HG03558 (cell line): ENCODE data around the gene DUOXA2.

Experiments used
- ATAC-seq: cut with Tn5 transposase; IDR thresholded peaks from one replicate; pipeline ENCODE4 v1.9.1; 2021; ENCODE audit warnings: moderate number of reproducible peaks; ENCODE audit not compliant: unreplicated experiment; ENCODE audit errors: extremely low read depth

Gene DUOXA2

DNA sequence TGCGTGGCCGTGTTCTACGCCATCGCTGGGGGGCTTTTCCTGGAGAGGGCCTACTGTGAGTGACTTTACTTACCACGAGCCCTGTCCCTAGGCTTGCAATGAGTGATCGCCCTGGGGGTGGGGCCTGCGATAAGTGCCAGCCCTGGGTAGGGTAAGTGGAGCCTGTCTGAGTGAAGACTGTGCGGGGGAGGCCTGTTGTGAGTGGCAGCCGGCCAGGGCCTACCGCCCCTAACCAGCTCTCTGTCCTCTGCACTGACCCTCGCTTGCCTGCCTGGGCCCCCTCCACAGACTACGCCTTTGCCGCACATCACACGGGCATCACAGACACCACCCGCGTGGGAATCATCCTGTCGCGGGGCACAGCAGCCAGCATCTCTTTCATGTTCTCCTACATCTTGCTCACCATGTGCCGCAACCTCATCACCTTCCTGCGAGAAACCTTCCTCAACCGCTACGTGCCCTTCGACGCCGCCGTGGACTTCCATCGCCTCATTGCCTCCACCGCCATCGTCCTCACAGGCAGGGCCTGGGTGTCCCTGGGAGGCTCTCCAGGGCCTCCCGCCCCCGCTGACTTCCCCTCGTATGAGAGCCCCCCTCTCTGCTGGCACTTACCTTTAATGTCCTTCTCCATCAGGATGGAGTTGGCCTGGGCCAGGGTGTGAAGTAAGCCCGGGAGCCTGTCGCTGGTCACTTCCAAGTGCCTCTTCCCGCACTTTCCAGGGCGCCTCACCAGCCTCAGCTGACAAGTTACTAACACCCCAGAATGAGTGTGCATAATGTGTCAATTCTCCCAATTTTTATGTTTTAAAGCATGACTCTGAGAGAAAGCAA lies 38.1 kb downstream of the DUOXA2 start:
- no peak for ATAC-seq

DNA sequence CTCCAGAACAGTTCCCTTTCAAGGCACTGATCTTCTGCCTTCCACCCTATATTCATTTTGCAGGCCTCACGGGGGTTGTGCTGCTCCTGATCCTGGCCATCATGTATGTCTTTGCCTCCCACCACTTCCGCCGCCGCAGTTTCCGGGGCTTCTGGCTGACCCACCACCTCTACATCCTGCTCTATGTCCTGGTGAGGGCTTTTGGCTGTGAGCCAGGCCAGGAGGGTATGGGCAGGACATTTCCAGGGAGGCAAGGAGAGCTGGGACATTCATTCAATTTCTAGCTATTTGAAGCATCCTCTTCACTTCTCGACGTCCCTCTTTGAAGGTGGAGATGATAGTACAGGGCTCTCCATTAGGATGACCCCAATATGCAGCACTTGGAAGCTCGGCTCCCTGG lies 41.6 kb downstream of the DUOXA2 start:
- ATAC-seq, result no peak

DNA sequence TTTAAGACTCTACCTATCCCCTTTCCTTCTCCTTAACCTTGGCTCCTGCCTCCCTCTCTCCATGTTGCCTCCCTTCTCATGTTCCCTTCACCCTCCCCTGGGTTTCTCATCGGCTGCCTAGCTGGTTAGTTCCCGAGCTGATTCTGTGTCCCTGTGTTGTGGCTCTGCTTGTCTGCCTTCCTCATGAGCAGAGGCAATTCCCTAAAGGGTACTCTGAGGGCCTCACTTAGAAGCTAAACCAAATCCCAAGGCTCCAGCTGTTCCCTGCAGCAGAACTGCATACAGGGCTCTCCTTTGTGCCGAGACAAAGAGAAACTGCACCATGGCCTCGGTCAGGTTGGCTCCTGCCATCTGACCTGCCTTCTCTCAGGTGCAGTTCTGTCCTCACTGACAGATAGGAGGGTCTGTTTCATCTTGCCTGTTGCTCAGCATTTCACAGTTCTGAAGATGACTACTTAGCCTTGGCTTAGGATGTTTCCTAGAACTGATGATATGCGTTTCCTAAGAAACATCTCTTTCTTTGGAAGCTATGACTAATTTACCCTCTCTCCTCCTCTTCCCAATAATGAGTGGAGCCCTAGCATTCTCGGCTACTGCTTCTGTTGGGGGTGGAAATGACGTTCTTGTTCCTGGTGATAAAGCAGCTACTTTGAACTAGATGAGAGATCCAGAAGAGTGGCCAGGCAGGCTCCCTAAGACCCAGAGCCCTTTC lies 42.8 kb downstream of the DUOXA2 start:
- no peak for ATAC-seq

DNA sequence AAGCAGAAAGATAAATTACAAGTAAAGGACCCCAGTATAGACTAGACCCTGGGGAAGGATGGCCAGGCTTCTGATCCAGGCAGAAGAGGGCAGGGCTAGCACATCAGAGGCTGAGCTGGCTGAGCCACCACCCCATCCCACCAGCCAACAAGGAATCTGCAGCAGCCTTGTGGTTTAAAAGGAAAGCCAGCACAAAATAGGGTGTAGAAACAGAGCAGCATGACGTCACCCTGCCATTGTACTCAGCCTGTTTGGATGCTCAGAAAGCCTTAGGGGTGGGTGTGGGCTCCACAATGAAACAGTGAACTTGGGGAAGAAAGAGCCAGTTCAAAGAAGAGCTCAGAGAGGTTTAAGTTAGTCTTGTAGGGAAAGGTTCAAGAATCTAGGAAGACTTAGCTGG lies 43.8 kb downstream of the DUOXA2 start:
- ATAC-seq, result no peak

DNA sequence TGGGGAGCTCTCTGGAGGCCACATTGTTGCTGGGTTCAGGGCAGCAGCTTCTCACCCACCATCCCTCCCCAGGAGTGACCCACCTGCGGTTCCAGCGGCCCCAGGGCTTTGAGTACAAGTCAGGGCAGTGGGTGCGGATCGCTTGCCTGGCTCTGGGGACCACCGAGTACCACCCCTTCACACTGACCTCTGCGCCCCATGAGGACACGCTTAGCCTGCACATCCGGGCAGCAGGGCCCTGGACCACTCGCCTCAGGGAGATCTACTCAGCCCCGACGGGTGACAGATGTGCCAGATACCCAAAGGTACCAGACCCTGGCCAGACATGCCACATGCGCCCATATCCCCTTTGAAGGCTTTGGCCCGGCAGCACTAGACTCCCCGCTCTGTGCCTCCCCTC lies 47.5 kb downstream of the DUOXA2 start:
- no peak for ATAC-seq

DNA sequence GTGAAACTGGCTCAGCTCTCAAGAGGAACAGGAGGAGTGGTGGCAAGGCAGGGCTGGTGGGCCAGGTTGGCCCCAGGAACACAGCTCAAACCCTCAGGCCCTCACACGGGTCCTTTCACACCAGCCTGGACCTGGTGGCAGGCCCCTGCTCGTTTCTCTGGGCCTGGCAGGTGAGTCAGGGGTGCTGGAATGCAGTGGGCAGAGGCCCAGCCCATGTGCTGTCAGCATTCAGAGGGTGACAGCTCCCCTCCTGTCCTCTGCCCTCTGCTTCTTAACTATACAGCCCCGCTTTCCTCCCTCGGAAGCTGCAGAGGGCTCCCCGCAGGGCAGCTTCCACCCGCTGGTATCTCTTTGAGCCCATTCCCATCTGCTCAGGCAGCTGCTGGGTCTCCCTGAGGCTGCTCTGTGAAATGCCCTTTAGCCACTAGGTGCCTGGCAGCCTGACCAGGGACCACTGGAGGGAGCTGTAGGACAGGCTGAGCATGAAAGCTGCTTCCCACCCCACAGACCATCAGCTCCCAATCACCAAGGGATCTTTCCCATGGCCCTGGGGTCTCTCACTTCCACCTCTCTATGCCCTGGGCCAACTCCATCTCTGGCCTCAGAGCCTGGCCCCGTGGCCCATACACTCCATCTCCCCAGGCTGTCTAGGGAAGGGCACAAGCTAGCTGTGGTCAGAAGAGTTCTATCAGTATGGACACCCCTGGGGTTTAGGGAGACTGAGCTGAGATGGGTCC lies 48.8 kb downstream of the DUOXA2 start:
- no peak for ATAC-seq

DNA sequence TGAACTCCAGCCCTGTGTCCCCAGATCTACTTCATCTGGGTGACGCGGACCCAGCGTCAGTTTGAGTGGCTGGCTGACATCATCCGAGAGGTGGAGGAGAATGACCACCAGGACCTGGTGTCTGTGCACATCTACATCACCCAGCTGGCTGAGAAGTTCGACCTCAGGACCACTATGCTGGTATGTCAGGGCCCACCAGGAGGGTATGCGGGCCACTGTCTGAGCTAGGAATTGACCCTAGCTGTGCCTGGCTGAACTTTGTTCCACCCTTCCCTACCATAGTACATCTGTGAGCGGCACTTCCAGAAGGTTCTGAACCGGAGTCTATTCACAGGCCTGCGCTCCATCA lies 49.4 kb downstream of the DUOXA2 start:
- ATAC-seq, result no peak

DNA sequence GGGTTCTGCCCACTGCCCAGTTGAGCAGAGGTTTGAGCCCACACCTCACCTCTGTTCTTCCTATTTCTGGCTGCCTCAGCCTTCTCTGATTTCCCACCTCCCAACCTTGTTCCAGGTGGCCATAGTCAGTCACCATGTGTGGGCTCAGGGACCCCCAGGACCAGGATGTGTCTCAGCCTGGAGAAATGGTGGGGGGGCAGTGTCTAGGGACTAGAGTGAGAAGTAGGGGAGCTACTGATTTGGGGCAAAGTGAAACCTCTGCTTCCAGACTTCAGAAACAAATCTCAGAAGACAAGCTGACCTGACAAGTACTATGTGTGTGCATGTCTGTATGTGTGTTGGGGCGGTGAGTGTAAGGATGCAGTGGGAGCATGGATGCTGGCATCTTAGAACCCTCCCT lies 50.8 kb downstream of the DUOXA2 start:
- ATAC-seq, result no peak

DNA sequence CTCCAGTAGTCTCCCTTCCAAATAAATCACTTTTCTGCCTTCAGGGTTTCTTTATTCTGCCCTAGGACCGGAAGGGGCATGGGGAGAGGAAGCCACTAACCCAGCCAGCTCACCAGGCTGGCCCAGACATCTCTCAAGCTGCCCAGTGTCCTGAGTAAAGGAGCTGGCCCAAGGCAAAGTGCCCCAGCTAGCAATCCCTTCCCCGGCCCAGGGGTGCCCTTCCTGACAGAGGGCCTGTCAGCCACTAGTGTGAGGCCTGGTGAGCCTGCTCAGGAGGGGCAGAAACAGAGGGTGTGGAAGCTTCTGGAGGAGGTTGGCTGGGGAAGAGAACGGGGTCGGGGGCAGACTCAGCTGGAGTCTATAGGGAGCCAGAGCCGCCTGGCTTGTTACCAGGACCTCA lies 51.4 kb downstream of the DUOXA2 start:
- ATAC-seq, result no peak

DNA sequence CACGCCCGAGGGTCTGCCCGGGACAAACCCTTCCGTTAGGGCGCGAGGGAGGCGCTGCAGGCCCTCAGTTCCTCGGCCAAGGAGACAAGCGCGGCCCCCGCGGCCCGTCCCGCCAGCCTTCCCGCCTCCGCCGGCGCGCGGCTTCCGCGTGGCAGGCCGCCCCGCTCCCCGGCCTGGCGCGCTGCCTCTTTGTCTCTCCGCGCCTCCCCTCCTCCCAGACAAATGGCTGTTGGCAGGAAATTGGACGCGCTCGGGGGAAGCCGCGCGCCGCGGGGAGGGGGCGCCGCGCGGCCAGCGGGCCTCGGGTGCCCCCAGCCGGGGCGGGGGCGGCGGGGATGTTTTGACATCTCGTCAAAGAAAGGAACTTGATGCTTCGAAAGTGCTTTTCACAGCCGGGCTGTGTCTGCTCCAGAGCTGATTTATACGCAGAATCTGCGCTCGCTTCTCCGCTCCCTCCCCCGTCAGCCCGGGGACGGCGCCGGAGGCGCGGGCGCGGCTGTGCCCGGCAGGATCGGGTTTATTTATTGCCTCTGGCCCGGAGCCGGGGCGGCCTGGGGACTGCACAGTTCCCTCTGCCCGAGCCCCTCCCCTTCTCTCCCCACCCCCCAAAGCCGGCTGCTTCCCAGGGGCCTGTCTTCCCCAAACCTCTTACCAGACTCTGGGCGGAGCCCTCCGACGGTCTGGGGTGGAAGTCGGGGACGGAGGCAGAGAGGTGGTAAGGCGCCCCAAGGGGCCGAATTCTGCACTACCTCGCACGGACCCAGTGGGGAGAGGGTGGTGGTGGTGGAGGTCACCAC lies 52.9 kb downstream of the DUOXA2 start:
- ATAC-seq, result peak; percentile 86

DNA sequence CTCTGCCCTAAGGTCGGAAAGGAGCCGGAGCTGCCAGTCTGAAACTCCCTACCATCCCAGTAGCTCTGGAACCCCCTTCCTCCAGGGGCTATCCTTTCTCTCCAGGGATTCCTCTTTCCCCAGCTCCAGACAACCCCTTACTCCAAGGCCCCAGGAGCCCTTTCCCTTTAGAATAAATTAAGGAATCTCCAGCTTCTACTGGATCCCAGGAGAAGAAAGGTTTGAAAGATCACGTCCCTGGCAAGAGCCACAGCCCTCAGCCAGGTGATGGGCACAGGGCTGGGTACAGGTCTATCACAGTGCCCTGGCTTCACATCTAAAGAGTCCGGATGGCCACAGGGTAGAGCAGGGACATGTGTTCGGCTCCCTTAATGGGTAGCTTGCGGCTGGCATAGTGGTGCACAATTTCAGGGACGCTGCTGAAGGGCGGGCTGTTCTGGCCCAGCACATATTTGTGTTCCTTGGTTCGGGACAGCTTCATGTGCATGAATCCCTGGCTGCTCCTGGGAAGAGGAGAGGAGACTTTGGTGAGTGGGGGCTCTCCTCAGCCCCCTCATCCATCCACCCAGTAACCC lies 53.6 kb downstream of the DUOXA2 start:
- no peak for ATAC-seq
